Hepatocyte (in vitro differentiated cells): ENCODE results near the gene ABHD2.

ENCODE experiments used
- EZH2 ChIP-seq: fragments of 200-600 bp; sonication (generic); IDR thresholded peaks from 2 replicates; pipeline ENCODE4 v1.6.1; 2016; ENCODE audit warnings: antibody characterized with exemption, mild to moderate bottlenecking, borderline replicate concordance
- EZH2phosphoT487 ChIP-seq: fragments of 200-600 bp; sonication (generic); IDR thresholded peaks from one replicate; pipeline ENCODE4 v1.6.1; 2018; ENCODE audit warnings: antibody characterized with exemption, mild to moderate bottlenecking, low read depth, moderate library complexity; ENCODE audit not compliant: unreplicated experiment, severe bottlenecking
- TF ChIP-seq, protein P1 (sequence below): fragments of 200-600 bp; sonication (generic); IDR thresholded peaks from 2 replicates; pipeline ENCODE4 v1.5.1; 2016; ENCODE audit warnings: antibody characterized with exemption, mild to moderate bottlenecking; ENCODE audit not compliant: poor library complexity

DNA sequence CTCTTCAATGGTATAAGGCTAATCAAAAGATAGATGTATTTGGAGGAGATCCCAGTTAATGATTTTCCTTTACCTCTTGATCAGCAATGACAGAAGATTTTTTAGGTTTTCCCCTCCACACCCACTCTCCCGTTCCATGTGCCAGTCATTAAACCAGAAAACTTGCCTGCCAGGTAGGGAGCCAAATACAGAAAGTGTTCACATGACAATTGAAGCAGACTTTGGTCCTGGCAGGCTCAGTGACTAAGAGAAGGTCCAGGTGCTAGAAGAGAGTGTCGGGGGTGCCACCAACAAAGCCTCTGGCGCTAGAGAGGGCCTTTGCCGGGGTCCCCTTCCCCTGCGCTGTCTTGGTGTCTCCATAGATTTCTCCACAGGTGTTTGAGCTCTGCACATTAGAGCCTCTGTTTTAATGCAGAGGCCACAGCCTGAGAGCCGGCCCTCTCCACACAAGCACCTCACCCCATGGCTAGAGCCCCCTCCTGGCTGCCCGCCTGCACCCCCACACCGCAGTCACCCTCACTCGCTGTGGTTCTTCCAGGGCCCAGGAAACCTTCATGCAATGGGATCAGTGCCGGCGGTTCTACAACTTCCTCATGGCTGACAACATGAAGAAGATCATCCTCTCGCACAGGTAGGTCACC lies 96.8 kb downstream of the ABHD2 start:
- TF ChIP-seq, protein P1, sequence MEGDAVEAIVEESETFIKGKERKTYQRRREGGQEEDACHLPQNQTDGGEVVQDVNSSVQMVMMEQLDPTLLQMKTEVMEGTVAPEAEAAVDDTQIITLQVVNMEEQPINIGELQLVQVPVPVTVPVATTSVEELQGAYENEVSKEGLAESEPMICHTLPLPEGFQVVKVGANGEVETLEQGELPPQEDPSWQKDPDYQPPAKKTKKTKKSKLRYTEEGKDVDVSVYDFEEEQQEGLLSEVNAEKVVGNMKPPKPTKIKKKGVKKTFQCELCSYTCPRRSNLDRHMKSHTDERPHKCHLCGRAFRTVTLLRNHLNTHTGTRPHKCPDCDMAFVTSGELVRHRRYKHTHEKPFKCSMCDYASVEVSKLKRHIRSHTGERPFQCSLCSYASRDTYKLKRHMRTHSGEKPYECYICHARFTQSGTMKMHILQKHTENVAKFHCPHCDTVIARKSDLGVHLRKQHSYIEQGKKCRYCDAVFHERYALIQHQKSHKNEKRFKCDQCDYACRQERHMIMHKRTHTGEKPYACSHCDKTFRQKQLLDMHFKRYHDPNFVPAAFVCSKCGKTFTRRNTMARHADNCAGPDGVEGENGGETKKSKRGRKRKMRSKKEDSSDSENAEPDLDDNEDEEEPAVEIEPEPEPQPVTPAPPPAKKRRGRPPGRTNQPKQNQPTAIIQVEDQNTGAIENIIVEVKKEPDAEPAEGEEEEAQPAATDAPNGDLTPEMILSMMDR: no peak
- TF ChIP-seq EZH2 (no peak), EZH2phosphoT487 (no peak)
